ENCODE data around the gene NCS1. TPM values are rescaled to one million over a fixed set of nuclear protein-coding genes. Genes with fewer than 3 reads are reported as not detected.

NCS1 gene
- total and polyA plus RNA-seq, 2 of the 8 experiments (the other 6 are each of a cell fraction or from before 2014, with no cell fraction given): 34.7 to 47.6 TPM

DNA sequence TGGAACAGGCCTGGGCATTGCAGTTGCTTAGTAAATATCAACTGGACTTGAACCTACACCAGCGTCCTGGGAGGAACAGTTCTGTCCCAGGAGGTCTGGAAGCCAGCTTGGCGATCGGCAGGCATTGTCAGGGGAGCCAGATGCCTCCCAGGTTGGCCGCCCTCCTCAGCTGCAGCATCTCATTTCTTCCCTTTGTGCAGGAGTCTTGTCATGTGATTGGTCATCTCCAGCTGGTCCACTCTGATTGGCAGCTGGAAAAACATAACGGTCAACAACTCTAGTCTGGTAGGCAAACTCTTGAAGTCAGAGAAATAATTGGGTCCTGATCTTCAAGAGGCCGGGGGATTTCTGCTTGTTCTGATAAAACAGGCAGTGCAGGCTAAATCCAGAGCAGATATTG is 29.6 kb upstream of the NCS1 start:
- Histone ChIP-seq H3K23ac (ENCODE audit: insufficient read length) (no peak overlapping the region), H3K4me2 (ENCODE audit: insufficient read depth in 1 of 2, low read depth in 2 of 2, low read length in 2 of 2) (no peak overlapping the region), H3K27me3 (replicated peaks in 1 of 4; ENCODE audit: control insufficient read depth in 3 of 4, extremely low read depth in 1 of 4, insufficient read depth in 3 of 4, low read length in 3 of 4) (no peaks in the 10 kb centered on the region; a peak in 1 of 7 replicates), H2AK5ac (ENCODE audit: low read depth, low read length) (no peak overlapping the region), H2BK20ac (ENCODE audit: low read length) (no peak overlapping the region), H4K5ac (ENCODE audit: insufficient read length, low read depth, low read length) (no peak overlapping the region), H2BK12ac (ENCODE audit: low read depth, low read length) (peak overlapping the region; percentile 79; the same call in 1 of the 2 replicates), H3K4me3 (ENCODE audit: extremely low read depth in 1 of 4, insufficient read depth in 2 of 4, low read depth in 3 of 4, low read length in 4 of 4) (no peak overlapping the region), H3K4me1 (replicated peaks in 1 of 4; ENCODE audit: control insufficient read depth in 3 of 4, insufficient read depth in 4 of 4, low read length in 3 of 4) (peaks cover 12 to 23% (median 16%) of the 10 kb centered on the region in 4 experiments), H3K18ac (ENCODE audit: extremely low read depth, low read length) (no peak overlapping the region), H4K20me1 (replicated peaks in 1 of 2; ENCODE audit: control insufficient read depth in 1 of 2, insufficient read depth in 2 of 2, low read length in 2 of 2) (no peaks in the 10 kb centered on the region), H2BK15ac (ENCODE audit: low read length) (peak overlapping the region; percentile 34; the same call in 1 of the 2 replicates), H3K4ac (replicated peaks; ENCODE audit: insufficient read length, low read depth, low read length) (no peak overlapping the region), H4K91ac (replicated peaks; ENCODE audit: insufficient read length, low read length) (no peak overlapping the region), H2BK120ac (replicated peaks; ENCODE audit: low read depth, low read length) (no peak overlapping the region), H2AFZ (ENCODE audit: low read length) (no peak overlapping the region), H3K9me3 (ENCODE audit: insufficient read depth in 2 of 2, low read depth in 1 of 2, low read length in 1 of 2) (no peaks in the 10 kb centered on the region), H3K79me2 (ENCODE audit: control insufficient read depth in 1 of 2, insufficient read depth in 2 of 2, low read length in 2 of 2) (no peaks in the 10 kb centered on the region), H3K79me1 (ENCODE audit: low read depth, low read length) (no peaks in the 10 kb centered on the region), H3K23me2 (ENCODE audit: low read depth, low read length) (no peaks in the 10 kb centered on the region), H3K36me3 (ENCODE audit: control insufficient read depth in 2 of 4, insufficient read depth in 4 of 4, low read length in 3 of 4) (no peaks in the 10 kb centered on the region), H3K9ac (replicated peaks in 1 of 4; ENCODE audit: extremely low read depth in 1 of 4, low read depth in 3 of 4, low read length in 3 of 4) (no peak overlapping the region), H3K56ac (replicated peaks; ENCODE audit: insufficient read length, low read depth, low read length) (no peak overlapping the region), H2BK5ac (ENCODE audit: low read depth, low read length) (peak overlapping the region; percentile 31; the same call in 1 of the 2 replicates), H3K27ac (ENCODE audit: low read depth, low read length) (no peak overlapping the region), H3K14ac (ENCODE audit: insufficient read length) (no peak overlapping the region), H4K8ac (ENCODE audit: extremely low read depth, insufficient read depth, low read length) (no peak overlapping the region)
- CTCF ChIA-PET (ENCODE audit: partially characterized antibody): interaction anchor here (0.9 to 2.1 kb wide), 7 partner anchors 14 to 240 kb away, joined by 3 to 6 read pairs (median 3); no protein-coding TSS in a partner anchor
- FAIRE-seq (no peak), DNase-seq (ENCODE audit: low read depth in 1 of 2, low spot score in 2 of 2) (no peak)
- 87% methylated on average over 6 of the region's 6 CpGs; no CpG with 5 or more reads in 1 of the 2 experiments for WGBS, 2 experiments (ENCODE audit: extremely low coverage in 1 of 2, insufficient coverage in 1 of 2, insufficient read length in 1 of 2, insufficient replicate concordance in 2 of 2, low coverage in 1 of 2, low lambda C conversion rate in 2 of 2, missing lambda C conversion rate in 1 of 2)
- POLR2A ChIA-PET (ENCODE audit: partially characterized antibody): interaction anchor here (1.0 kb wide), 1 partner anchor 12 kb away, joined by 3 read pairs; no protein-coding TSS in a partner anchor
- TF ChIP-seq FOSL1 (IDR thresholded peaks at IDR 0.05; ENCODE audit: insufficient read depth, low read depth, low read length) (no peak), PHF8 (conservative IDR thresholded peaks at IDR 0.05; ENCODE audit: low read depth, low read length) (no peak), SP2 (IDR thresholded peaks at IDR 0.05; ENCODE audit: low read length) (no peak), NRF1 (IDR thresholded peaks at IDR 0.05; ENCODE audit: low read depth, low read length) (no peak), POLR2A (IDR thresholded peaks at IDR 0.05; ENCODE audit: control extremely low read depth in 1 of 2, low read depth in 2 of 2, low read length in 2 of 2) (no peak), SIN3A (conservative IDR thresholded peaks at IDR 0.05 in 1 of 2, IDR thresholded peaks at IDR 0.05 in 1 of 2; ENCODE audit: low read depth in 1 of 2, low read length in 2 of 2) (no peak), MAFK (IDR thresholded peaks at IDR 0.05; ENCODE audit: low read depth, low read length) (no peak), RNF2 (IDR thresholded peaks at IDR 0.05; ENCODE audit: borderline replicate concordance, low read depth, low read length, missing control alignments, poor library complexity, severe bottlenecking) (no peak), CBX5 (IDR thresholded peaks at IDR 0.05; ENCODE audit: low read depth, low read length) (no peak), SAP30 (IDR thresholded peaks at IDR 0.05; ENCODE audit: insufficient read depth, insufficient replicate concordance, low read length) (no peak), RAD21 (IDR thresholded peaks at IDR 0.05 in 1 of 2, conservative IDR thresholded peaks at IDR 0.05 in 1 of 2; ENCODE audit: low read depth in 2 of 2, low read length in 2 of 2) (no peak), POU5F1 (IDR thresholded peaks at IDR 0.05; ENCODE audit: low read depth, low read length) (no peak), RBBP5 (IDR thresholded peaks at IDR 0.05; ENCODE audit: borderline replicate concordance, low read depth, low read length) (no peak)

Data from H1 (cell line).